ENCODE data around the gene PIP4K2B.

PIP4K2B gene

GRCh38 chr17:38743556-38744171 is 55.7 kb downstream of the PIP4K2B start:
- DNase-seq, result no peak

- no peak for DNase-seq
These were observed 56.7 kb downstream of the PIP4K2B start for GRCh38 chr17:38742411-38743308.

- DNase-seq, result no peak
These were observed 57.4 kb downstream of the PIP4K2B start for GRCh38 chr17:38741921-38742410.

GRCh38 chr17:38741461-38741860 is 57.9 kb downstream of the PIP4K2B start:
- DNase-seq, result no peak

GRCh38 chr17:38740806-38741205 is 58.5 kb downstream of the PIP4K2B start:
- DNase-seq, result no peak

GRCh38 chr17:38740044-38740443 is 59.3 kb downstream of the PIP4K2B start:
- no peak for DNase-seq

- no peak for DNase-seq
These were observed 60.1 kb downstream of the PIP4K2B start for GRCh38 chr17:38739305-38739704.

- no peak for DNase-seq
These were observed 60.7 kb downstream of the PIP4K2B start for GRCh38 chr17:38738686-38739085.

- no peak for DNase-seq
These were observed 61.2 kb downstream of the PIP4K2B start for GRCh38 chr17:38738007-38738662.

- no peak for DNase-seq
These were observed 64.0 kb downstream of the PIP4K2B start for GRCh38 chr17:38735161-38735997.

GRCh38 chr17:38733982-38734973 is 65.1 kb downstream of the PIP4K2B start:
- no peak for DNase-seq

- no peak for DNase-seq
These were observed 65.9 kb downstream of the PIP4K2B start for GRCh38 chr17:38733282-38733981.

- no peak for DNase-seq
These were observed 66.7 kb downstream of the PIP4K2B start for GRCh38 chr17:38732376-38733281.

- DNase-seq, result no peak
These were observed 67.6 kb downstream of the PIP4K2B start for GRCh38 chr17:38731526-38732294.

- DNase-seq, result peak; percentile 79
These were observed 68.6 kb downstream of the PIP4K2B start for GRCh38 chr17:38730526-38731379.

- DNase-seq, result peak; percentile 88
These were observed 69.3 kb downstream of the PIP4K2B start, which contains the start of gene CISD3 for GRCh38 chr17:38729886-38730525. CISD3 (plus strand) TSS chr17:38730341; CDS start chr17:38730359, 18 bp downstream.

GRCh38 chr17:38729368-38729885 is 69.9 kb downstream of the PIP4K2B start:
- DNase-seq, result no peak
